Measurements from ENCODE around the gene LHX2. TPM values are rescaled to one million over a fixed set of nuclear protein-coding genes. Genes with fewer than 3 reads are reported as not detected.

The LHX2 gene
- total and polyA plus RNA-seq, 9 of the 15 experiments (the other 6 are each of a cell fraction or from before 2014, with no cell fraction given) = 0.07 TPM; not detected in 8

DNA sequence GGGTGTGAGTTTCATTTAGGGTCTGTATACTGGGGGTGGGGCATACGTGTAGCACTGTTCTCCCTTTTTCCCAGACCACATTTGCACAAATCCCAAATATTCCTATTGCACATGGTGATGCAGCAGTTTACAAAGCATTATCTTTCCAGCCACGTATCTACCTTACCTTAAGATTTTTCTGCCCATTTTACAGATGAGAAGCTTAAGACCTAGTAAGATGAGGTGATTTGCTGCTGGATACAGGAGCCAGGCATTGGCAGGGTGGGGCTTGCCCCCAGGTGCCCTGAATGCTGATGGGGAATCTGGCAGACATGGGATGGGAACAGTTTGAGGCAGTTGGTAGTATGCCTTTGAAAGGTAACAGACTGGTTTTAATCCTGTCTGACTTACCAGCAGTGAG, 12.5 kb downstream of the LHX2 start:
- BruUV-seq (replicated peaks) = no TSS peak
- no peaks in the 10 kb centered on the region for H3K79me2 ChIP-seq (ENCODE audit: control insufficient read depth, insufficient read depth, low read length)
- no peak for FAIRE-seq
- H3K9me3 ChIP-seq (replicated peaks; ENCODE audit: control insufficient read depth, insufficient read depth, low read depth, low read length) = no peaks in the 10 kb centered on the region
- no peaks in the 10 kb centered on the region for H3K9me1 ChIP-seq (ENCODE audit: control insufficient read depth, insufficient read depth, low read length)
- peaks cover 10% of the 10 kb centered on the region for H4K20me1 ChIP-seq (replicated peaks; ENCODE audit: control insufficient read depth, insufficient read depth, low read length)
- H3K9ac ChIP-seq (ENCODE audit: insufficient read depth in 1 of 2, low read depth in 2 of 2, low read length in 2 of 2) = no peak overlapping the region
- H3K36me3 ChIP-seq (ENCODE audit: control insufficient read depth, insufficient read depth, low read length) = no peaks in the 10 kb centered on the region
- in situ Hi-C loops (cut with MboI) = no loop called here
- ChIA-PET CTCF (ENCODE audit: low intra/inter-chr PET ratio) (no interaction called here), POLR2A (no interaction called here)
- DNase-seq (ENCODE audit: extremely low read depth in 1 of 4, low spot score in 3 of 4) = no peak
- H3K4me3 ChIP-seq = no peak overlapping the region
- H3K4me1 ChIP-seq (replicated peaks in 1 of 2; ENCODE audit: control insufficient read depth in 2 of 2, insufficient read depth in 2 of 2, low read length in 2 of 2) = peaks cover 0 to 10% of the 10 kb centered on the region in 2 experiments; a peak in 2 of 5 replicates
- H3K27ac ChIP-seq (ENCODE audit: extremely low read depth, low read depth, low read length) = no peak overlapping the region
- H2AFZ ChIP-seq (ENCODE audit: low read depth, low read length) = no peak overlapping the region
- 0% methylated on average over 2 of the region's 2 CpGs for WGBS (ENCODE audit: insufficient coverage, low coverage, missing lambda C conversion rate)
- H3K4me2 ChIP-seq (ENCODE audit: insufficient read depth, low read length) = no peak overlapping the region
- no peak for ATAC-seq
- H3K27me3 ChIP-seq (ENCODE audit: control insufficient read depth in 2 of 2, insufficient read depth in 2 of 2, low read length in 2 of 2) = peaks cover 28 to 51% of the 10 kb centered on the region in 2 experiments
- intact Hi-C loops (cut with micrococcal nuclease) = no loop called here
- TF ChIP-seq ATF4 (CRISPR knock-in tag; IDR thresholded peaks at IDR 0.05) (no peak), GTF2F1 (IDR thresholded peaks at IDR 0.05; ENCODE audit: low read depth, low read length) (no peak), ZNF583 (CRISPR knock-in tag; IDR thresholded peaks at IDR 0.05) (no peak), HDAC3 (IDR thresholded peaks at IDR 0.05; ENCODE audit: borderline replicate concordance, partially characterized antibody) (no peak), RBM25 (IDR thresholded peaks at IDR 0.05; ENCODE audit: low read depth, low read length, severe bottlenecking) (peak; percentile 67), NFE2 (IDR thresholded peaks at IDR 0.05; ENCODE audit: low read depth) (no peak), BMI1 (IDR thresholded peaks at IDR 0.05; ENCODE audit: low read length) (no peak), BCOR (IDR thresholded peaks at IDR 0.05) (peak; percentile 25; the same call in 1 of the 2 replicates), PHTF2 (CRISPR knock-in tag; IDR thresholded peaks at IDR 0.05) (no peak), NFRKB (IDR thresholded peaks at IDR 0.05; ENCODE audit: low read depth) (no peak), IRF2 (CRISPR knock-in tag; IDR thresholded peaks at IDR 0.05) (no peak)
- TF ChIP-seq, protein P1, sequence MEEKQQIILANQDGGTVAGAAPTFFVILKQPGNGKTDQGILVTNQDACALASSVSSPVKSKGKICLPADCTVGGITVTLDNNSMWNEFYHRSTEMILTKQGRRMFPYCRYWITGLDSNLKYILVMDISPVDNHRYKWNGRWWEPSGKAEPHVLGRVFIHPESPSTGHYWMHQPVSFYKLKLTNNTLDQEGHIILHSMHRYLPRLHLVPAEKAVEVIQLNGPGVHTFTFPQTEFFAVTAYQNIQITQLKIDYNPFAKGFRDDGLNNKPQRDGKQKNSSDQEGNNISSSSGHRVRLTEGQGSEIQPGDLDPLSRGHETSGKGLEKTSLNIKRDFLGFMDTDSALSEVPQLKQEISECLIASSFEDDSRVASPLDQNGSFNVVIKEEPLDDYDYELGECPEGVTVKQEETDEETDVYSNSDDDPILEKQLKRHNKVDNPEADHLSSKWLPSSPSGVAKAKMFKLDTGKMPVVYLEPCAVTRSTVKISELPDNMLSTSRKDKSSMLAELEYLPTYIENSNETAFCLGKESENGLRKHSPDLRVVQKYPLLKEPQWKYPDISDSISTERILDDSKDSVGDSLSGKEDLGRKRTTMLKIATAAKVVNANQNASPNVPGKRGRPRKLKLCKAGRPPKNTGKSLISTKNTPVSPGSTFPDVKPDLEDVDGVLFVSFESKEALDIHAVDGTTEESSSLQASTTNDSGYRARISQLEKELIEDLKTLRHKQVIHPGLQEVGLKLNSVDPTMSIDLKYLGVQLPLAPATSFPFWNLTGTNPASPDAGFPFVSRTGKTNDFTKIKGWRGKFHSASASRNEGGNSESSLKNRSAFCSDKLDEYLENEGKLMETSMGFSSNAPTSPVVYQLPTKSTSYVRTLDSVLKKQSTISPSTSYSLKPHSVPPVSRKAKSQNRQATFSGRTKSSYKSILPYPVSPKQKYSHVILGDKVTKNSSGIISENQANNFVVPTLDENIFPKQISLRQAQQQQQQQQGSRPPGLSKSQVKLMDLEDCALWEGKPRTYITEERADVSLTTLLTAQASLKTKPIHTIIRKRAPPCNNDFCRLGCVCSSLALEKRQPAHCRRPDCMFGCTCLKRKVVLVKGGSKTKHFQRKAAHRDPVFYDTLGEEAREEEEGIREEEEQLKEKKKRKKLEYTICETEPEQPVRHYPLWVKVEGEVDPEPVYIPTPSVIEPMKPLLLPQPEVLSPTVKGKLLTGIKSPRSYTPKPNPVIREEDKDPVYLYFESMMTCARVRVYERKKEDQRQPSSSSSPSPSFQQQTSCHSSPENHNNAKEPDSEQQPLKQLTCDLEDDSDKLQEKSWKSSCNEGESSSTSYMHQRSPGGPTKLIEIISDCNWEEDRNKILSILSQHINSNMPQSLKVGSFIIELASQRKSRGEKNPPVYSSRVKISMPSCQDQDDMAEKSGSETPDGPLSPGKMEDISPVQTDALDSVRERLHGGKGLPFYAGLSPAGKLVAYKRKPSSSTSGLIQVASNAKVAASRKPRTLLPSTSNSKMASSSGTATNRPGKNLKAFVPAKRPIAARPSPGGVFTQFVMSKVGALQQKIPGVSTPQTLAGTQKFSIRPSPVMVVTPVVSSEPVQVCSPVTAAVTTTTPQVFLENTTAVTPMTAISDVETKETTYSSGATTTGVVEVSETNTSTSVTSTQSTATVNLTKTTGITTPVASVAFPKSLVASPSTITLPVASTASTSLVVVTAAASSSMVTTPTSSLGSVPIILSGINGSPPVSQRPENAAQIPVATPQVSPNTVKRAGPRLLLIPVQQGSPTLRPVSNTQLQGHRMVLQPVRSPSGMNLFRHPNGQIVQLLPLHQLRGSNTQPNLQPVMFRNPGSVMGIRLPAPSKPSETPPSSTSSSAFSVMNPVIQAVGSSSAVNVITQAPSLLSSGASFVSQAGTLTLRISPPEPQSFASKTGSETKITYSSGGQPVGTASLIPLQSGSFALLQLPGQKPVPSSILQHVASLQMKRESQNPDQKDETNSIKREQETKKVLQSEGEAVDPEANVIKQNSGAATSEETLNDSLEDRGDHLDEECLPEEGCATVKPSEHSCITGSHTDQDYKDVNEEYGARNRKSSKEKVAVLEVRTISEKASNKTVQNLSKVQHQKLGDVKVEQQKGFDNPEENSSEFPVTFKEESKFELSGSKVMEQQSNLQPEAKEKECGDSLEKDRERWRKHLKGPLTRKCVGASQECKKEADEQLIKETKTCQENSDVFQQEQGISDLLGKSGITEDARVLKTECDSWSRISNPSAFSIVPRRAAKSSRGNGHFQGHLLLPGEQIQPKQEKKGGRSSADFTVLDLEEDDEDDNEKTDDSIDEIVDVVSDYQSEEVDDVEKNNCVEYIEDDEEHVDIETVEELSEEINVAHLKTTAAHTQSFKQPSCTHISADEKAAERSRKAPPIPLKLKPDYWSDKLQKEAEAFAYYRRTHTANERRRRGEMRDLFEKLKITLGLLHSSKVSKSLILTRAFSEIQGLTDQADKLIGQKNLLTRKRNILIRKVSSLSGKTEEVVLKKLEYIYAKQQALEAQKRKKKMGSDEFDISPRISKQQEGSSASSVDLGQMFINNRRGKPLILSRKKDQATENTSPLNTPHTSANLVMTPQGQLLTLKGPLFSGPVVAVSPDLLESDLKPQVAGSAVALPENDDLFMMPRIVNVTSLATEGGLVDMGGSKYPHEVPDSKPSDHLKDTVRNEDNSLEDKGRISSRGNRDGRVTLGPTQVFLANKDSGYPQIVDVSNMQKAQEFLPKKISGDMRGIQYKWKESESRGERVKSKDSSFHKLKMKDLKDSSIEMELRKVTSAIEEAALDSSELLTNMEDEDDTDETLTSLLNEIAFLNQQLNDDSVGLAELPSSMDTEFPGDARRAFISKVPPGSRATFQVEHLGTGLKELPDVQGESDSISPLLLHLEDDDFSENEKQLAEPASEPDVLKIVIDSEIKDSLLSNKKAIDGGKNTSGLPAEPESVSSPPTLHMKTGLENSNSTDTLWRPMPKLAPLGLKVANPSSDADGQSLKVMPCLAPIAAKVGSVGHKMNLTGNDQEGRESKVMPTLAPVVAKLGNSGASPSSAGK (IDR thresholded peaks at IDR 0.05) = no peak
